GM19240 (cell line): Measurements from ENCODE around the gene ST7L.

ENCODE experiments used
- DNase-seq: peaks from one replicate; pipeline ENCODE4 v3.0.0; 2011; ENCODE audit warnings: low spot score; ENCODE audit not compliant: insufficient read length

ST7L gene

GRCh38 chr1:112517646-112518045 lies 101.3 kb downstream of the ST7L start:
- no peak for DNase-seq

GRCh38 chr1:112517231-112517630 lies 101.7 kb downstream of the ST7L start:
- no peak for DNase-seq

GRCh38 chr1:112516141-112516540 lies 102.8 kb downstream of the ST7L start:
- no peak for DNase-seq

- no peak for DNase-seq
Observed at GRCh38 chr1:112515311-112516009, 103.5 kb downstream of the ST7L start.

GRCh38 chr1:112514901-112515300 lies 104.0 kb downstream of the ST7L start:
- no peak for DNase-seq

GRCh38 chr1:112513112-112513870 lies 105.7 kb downstream of the ST7L start:
- no peak for DNase-seq

- DNase-seq: no peak
Observed at GRCh38 chr1:112511897-112512296, 107.0 kb downstream of the ST7L start.

- DNase-seq: no peak
Observed at GRCh38 chr1:112510340-112510739, 108.6 kb downstream of the ST7L start.

GRCh38 chr1:112509660-112510178 lies 109.2 kb downstream of the ST7L start:
- no peak for DNase-seq

GRCh38 chr1:112509005-112509659 lies 109.8 kb downstream of the ST7L start:
- no peak for DNase-seq

- peak; percentile 35 for DNase-seq
Observed at GRCh38 chr1:112508278-112509004, 110.5 kb downstream of the ST7L start, which contains the start of gene WNT2B. Gene WNT2B, plus strand, starts transcription at chr1:112508965. Its CDS starts 298 bp downstream, at chr1:112509263.

- DNase-seq: no peak
Observed at GRCh38 chr1:112507921-112508277, 111.0 kb downstream of the ST7L start.

- DNase-seq: no peak
Observed at GRCh38 chr1:112507336-112507735, 111.6 kb downstream of the ST7L start.

GRCh38 chr1:112506731-112507130 lies 112.2 kb downstream of the ST7L start:
- DNase-seq: no peak

GRCh38 chr1:112506306-112506705 lies 112.6 kb downstream of the ST7L start:
- no peak for DNase-seq

- DNase-seq: no peak
Observed at GRCh38 chr1:112505878-112506277, 113.1 kb downstream of the ST7L start.

GRCh38 chr1:112505400-112505785 lies 113.5 kb downstream of the ST7L start:
- DNase-seq: no peak

- DNase-seq: no peak
Observed at GRCh38 chr1:112504661-112505399, 114.1 kb downstream of the ST7L start.

- DNase-seq: no peak
Observed at GRCh38 chr1:112504001-112504660, 114.8 kb downstream of the ST7L start.

- no peak for DNase-seq
Observed at GRCh38 chr1:112502826-112503225, 116.1 kb downstream of the ST7L start.
